ENCODE measurements around the gene GRK5.
"Not testable (repeated sequence)": the region's sequence is repeated elsewhere in the genome, so short reads cannot be mapped to it uniquely, and the experiment has no call there.

Gene GRK5

DNA sequence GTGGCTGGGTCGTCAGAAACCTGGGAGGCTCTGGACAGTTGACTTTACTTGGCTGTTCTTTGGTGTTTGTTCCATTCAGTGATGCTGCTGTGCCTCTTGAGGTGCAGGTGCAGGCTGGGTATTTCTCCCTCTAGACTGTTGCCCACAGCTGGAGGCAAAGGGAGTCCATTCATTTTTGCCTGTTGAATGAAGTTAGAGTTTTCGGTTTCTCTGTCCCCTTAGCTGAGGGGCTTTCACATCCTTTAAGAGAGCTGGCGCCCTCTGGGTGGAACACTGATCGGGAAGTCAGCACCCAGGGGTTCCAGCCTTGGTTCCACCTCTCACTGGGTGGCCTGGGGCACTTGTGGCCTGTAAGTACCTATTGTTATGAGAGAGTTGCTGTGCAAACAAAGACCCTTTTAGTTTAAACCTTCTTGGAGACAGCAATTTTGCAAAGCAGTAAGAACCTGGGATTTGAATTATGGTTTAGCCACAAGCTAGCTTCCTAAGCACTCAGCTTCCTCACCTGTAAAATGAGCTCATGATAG, 67.2 kb downstream of the GRK5 start:
- Histone ChIP-seq H3K4me3 (no peak overlapping the region), H3K27ac (no peak overlapping the region), H3K36me3 (ENCODE audit: insufficient read depth, low read length) (no peaks in the 10 kb centered on the region), H3K9ac (ENCODE audit: insufficient read length) (no peak overlapping the region), H3K9me3 (ENCODE audit: low read depth, low read length) (no peaks in the 10 kb centered on the region)
- TF ChIP-seq POLR2AphosphoS5 (IDR thresholded peaks at IDR 0.05; ENCODE audit: borderline replicate concordance, low read depth, low read length), result no peak
- TF ChIP-seq FOXP2 (optimal IDR thresholded peaks at IDR 0.05; ENCODE audit: control extremely low read depth, extremely low read length, insufficient read depth), result no peak
- TF ChIP-seq EZH2 (IDR thresholded peaks at IDR 0.05), result no peak
- no peak for DNase-seq (ENCODE audit: low read depth, low spot score)

DNA sequence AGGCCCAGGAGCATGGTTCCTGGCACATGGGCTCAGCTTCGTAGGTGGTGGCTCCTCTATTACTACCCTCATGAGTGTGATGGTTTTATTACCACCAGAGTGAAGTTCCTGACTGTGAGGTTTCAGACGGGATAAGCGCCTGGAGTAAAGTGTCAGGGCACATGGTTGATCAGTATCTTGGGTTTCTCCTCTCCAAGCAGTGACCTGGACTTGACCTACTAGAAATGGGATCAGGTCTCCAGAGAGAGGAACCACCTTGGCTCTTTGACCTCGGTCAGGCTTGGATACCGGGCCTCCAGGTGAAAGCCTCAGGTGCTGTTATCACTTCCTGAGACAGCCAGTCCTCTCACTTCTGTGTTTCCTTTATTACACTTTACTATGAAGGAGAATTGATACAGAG, 67.7 kb downstream of the GRK5 start:
- no peak for DNase-seq (ENCODE audit: low read depth, low spot score)
- Histone ChIP-seq H3K36me3 (ENCODE audit: insufficient read depth, low read length) (no peaks in the 10 kb centered on the region), H3K4me3 (no peak overlapping the region), H3K9ac (ENCODE audit: insufficient read length) (no peak overlapping the region), H3K9me3 (ENCODE audit: low read depth, low read length) (no peaks in the 10 kb centered on the region), H3K27ac (no peak overlapping the region)
- TF ChIP-seq FOXP2 (optimal IDR thresholded peaks at IDR 0.05; ENCODE audit: control extremely low read depth, extremely low read length, insufficient read depth), result no peak
- TF ChIP-seq EZH2 (IDR thresholded peaks at IDR 0.05), result no peak
- no peak for TF ChIP-seq POLR2AphosphoS5 (IDR thresholded peaks at IDR 0.05; ENCODE audit: borderline replicate concordance, low read depth, low read length)

DNA sequence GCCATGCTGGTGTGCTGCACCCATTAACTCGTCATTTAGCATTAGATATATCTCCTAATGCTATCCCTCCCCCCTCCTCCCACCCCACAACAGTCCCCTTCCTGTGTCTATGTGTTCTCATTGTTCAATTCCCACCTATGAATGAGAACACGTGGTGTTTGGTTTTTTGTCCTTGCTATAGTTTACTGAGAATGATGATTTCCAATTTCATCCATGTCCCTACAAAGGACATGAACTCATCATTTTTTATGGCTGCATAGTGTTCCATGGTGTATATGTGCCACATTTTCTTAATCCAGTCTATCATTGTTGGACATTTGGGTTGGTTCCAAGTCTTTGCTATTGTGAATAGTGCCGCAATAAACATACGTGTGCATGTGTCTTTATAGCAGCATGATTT, 68.8 kb downstream of the GRK5 start:
- H3K27ac ChIP-seq; H3K9me3 ChIP-seq (ENCODE audit: low read depth, low read length); H3K4me3 ChIP-seq; DNase-seq (ENCODE audit: low read depth, low spot score); H3K36me3 ChIP-seq (ENCODE audit: insufficient read depth, low read length); H3K9ac ChIP-seq (ENCODE audit: insufficient read length): not testable (repeated sequence)

DNA sequence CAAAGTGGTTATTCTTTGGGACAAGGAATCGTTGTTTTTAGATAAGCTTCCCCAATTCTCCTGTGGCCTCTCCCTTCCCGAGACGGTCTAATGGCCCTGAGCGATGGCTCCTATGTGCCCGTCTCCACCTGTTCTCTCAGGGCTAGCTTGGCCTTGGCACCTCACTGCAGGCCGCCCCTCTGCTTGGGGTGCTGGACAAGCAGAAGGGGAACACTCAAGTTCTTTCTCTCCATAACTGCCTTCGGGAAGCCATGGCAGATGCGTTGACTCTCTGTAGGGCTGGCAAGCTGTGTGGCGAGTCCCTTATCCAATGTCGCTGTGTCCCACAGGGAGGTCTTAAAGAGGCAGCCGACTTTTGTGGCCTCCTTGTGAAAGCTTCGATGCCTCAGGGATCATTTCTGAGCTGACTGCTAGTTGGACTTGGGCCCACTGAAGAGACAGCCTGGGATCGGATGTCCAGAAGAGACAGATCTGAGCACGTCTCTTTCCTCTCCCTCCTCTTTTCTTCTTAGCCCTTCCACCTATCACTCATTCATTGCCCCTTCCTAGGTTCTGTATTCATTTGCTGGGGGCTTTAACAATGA, 70.8 kb downstream of the GRK5 start:
- no peak for DNase-seq (ENCODE audit: low read depth, low spot score)
- Histone ChIP-seq H3K9me3 (ENCODE audit: low read depth, low read length) (no peaks in the 10 kb centered on the region), H3K36me3 (ENCODE audit: insufficient read depth, low read length) (no peaks in the 10 kb centered on the region), H3K9ac (ENCODE audit: insufficient read length) (no peak overlapping the region), H3K4me3 (no peak overlapping the region), H3K27ac (no peak overlapping the region)
- TF ChIP-seq FOXP2 (optimal IDR thresholded peaks at IDR 0.05; ENCODE audit: control extremely low read depth, extremely low read length, insufficient read depth) (no peak), POLR2AphosphoS5 (IDR thresholded peaks at IDR 0.05; ENCODE audit: borderline replicate concordance, low read depth, low read length) (no peak), EZH2 (IDR thresholded peaks at IDR 0.05) (no peak)

DNA sequence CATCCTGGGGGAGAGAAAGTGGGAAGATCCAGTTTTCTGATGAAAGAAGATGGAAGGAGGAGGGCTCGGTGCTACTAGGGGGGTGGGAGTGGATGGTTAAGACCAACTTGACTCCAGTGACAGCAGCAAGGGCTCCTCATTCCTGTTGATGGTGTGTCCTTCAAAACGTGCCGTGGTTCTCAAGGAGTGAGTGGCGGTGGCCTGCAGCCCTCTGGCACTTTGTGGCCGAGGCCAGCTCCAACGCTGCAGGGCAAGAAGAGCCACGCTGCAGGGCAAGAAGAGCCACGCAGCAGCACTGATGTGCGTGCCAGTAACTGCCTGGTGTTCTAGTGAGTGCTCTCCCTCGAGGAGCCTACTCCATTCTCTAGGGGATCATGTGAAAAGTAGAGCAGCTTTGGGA, 72.1 kb downstream of the GRK5 start:
- TF ChIP-seq FOXP2 (optimal IDR thresholded peaks at IDR 0.05; ENCODE audit: control extremely low read depth, extremely low read length, insufficient read depth), result no peak
- no peak for TF ChIP-seq EZH2 (IDR thresholded peaks at IDR 0.05)
- H3K36me3 ChIP-seq (ENCODE audit: insufficient read depth, low read length), result no peaks in the 10 kb centered on the region
- no peak overlapping the region for H3K27ac ChIP-seq
- H3K9ac ChIP-seq (ENCODE audit: insufficient read length), result no peak overlapping the region
- DNase-seq (ENCODE audit: low read depth, low spot score), result no peak
- no peaks in the 10 kb centered on the region for H3K9me3 ChIP-seq (ENCODE audit: low read depth, low read length)
- no peak overlapping the region for H3K4me3 ChIP-seq

DNA sequence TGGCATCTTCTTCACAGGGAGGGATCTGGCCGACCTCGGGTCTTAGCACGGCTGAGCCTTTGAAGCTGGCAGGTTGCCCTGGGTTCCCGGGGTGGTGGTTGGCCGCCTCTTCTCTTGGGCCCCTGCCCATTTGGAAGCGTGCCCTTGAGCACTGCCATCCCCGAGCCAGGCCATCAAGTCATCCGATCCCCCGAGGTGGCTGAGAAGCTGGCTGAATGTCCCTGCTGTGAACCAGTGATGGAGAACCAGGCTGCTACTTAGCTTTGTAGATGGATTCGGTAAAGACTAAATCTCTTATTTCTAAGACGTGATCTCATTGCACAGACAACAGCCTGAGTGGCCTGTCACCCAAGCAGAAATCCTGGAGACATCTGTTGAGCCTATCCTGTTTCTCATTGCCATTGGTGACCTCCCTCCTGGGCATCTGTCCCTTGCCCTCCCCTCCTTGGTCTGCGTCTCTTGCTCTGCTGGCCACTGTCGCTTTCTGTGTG, 74.3 kb downstream of the GRK5 start:
- Histone ChIP-seq H3K27ac (no peak overlapping the region), H3K9me3 (ENCODE audit: low read depth, low read length) (no peaks in the 10 kb centered on the region), H3K9ac (ENCODE audit: insufficient read length) (no peak overlapping the region), H3K36me3 (ENCODE audit: insufficient read depth, low read length) (no peaks in the 10 kb centered on the region), H3K4me3 (no peak overlapping the region)
- TF ChIP-seq EZH2 (IDR thresholded peaks at IDR 0.05) (no peak), FOXP2 (optimal IDR thresholded peaks at IDR 0.05; ENCODE audit: control extremely low read depth, extremely low read length, insufficient read depth) (no peak), POLR2AphosphoS5 (IDR thresholded peaks at IDR 0.05; ENCODE audit: borderline replicate concordance, low read depth, low read length) (no peak)
- DNase-seq (ENCODE audit: low read depth, low spot score), result no peak

DNA sequence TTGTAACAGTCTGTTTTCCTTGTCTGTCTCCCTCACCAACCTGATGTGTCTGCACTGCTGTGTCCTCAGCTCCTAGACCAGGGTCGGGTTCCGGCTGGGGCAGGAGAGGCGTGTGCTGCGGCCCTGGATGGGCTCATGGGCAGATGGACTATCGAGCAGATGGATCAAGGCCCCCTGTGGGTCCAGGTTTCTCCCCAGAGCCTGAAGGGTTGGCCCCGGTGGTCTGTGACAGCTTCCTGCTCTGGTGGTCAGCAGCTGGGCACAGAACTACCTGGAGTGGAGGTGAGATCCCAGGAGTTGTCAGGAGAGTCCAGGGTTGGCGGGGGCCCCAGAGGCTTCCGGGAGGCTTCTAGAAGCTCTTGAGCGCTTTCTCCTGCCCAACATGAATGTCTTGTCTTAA, 75.1 kb downstream of the GRK5 start:
- no peak for DNase-seq (ENCODE audit: low read depth, low spot score)
- Histone ChIP-seq H3K27ac (no peak overlapping the region), H3K9ac (ENCODE audit: insufficient read length) (no peak overlapping the region), H3K4me3 (no peak overlapping the region), H3K36me3 (ENCODE audit: insufficient read depth, low read length) (no peaks in the 10 kb centered on the region), H3K9me3 (ENCODE audit: low read depth, low read length) (no peaks in the 10 kb centered on the region)
- TF ChIP-seq EZH2 (IDR thresholded peaks at IDR 0.05) (no peak), FOXP2 (optimal IDR thresholded peaks at IDR 0.05; ENCODE audit: control extremely low read depth, extremely low read length, insufficient read depth) (no peak)

DNA sequence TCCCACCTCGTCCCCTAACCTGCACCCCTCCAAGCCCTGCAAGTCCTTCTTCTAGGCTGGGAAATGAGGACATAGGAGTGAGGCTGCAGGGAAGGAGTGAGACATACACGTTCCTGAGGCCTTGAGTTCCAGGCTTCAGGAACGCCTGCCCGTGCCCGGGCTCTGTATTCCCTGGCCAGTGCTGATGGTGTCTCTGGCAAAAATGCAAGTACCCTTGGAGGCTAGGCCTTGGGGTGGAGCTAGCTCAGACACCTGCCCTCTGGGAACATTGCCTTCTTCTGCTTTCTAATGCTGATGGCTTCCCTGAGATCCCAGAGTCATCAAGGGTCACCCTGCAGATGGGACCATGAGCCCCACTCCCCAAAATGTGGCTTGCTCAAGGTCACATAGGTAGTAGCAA, 76.0 kb downstream of the GRK5 start:
- no peak overlapping the region for H3K27ac ChIP-seq
- TF ChIP-seq EZH2 (IDR thresholded peaks at IDR 0.05), result no peak
- no peak for TF ChIP-seq FOXP2 (optimal IDR thresholded peaks at IDR 0.05; ENCODE audit: control extremely low read depth, extremely low read length, insufficient read depth)
- no peak for TF ChIP-seq POLR2AphosphoS5 (IDR thresholded peaks at IDR 0.05; ENCODE audit: borderline replicate concordance, low read depth, low read length)
- no peaks in the 10 kb centered on the region for H3K36me3 ChIP-seq (ENCODE audit: insufficient read depth, low read length)

DNA sequence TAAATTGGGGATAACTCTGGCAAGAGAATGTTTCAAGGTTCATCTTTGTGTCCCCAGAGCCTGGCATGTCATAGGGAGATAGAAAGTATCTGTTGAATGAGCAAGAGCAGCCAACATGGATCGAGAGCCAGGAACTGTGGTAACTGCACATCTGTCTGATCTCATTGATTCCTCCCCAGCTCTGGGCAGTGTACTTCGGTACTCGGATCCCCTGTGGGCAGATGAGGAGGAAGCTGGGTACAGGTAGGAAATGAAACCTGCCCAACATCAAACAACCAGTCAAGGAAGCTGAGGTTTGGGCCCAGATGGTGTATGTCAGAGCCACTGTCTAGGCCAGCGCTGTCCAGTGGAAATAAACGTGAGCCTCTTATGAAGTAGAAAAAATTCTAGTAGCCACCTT, 76.4 kb downstream of the GRK5 start:
- no peak for DNase-seq (ENCODE audit: low read depth, low spot score)
- Histone ChIP-seq H3K4me3 (no peak overlapping the region), H3K9ac (ENCODE audit: insufficient read length) (no peak overlapping the region), H3K27ac (no peak overlapping the region), H3K36me3 (ENCODE audit: insufficient read depth, low read length) (no peaks in the 10 kb centered on the region), H3K9me3 (ENCODE audit: low read depth, low read length) (no peaks in the 10 kb centered on the region)
- no peak for TF ChIP-seq FOXP2 (optimal IDR thresholded peaks at IDR 0.05; ENCODE audit: control extremely low read depth, extremely low read length, insufficient read depth)
- no peak for TF ChIP-seq POLR2AphosphoS5 (IDR thresholded peaks at IDR 0.05; ENCODE audit: borderline replicate concordance, low read depth, low read length)
- TF ChIP-seq EZH2 (IDR thresholded peaks at IDR 0.05), result no peak

More for the DNA sequence above, 76.0 kb downstream of the GRK5 start:
- H3K9me3 ChIP-seq (ENCODE audit: low read depth, low read length), result no peaks in the 10 kb centered on the region
- H3K4me3 ChIP-seq, result no peak overlapping the region
- no peak for DNase-seq (ENCODE audit: low read depth, low spot score)
- H3K9ac ChIP-seq (ENCODE audit: insufficient read length), result no peak overlapping the region
